Measurements from ENCODE around the gene PLIN3. TPM values are rescaled to one million over a fixed set of nuclear protein-coding genes. Genes with fewer than 3 reads are reported as not detected.
"Not testable (repeated sequence)": the region's sequence is repeated elsewhere in the genome, so short reads cannot be mapped to it uniquely, and the experiment has no call there.

PLIN3 gene
- total RNA-seq, 1 donor from 2014 or later = 93.8 TPM

DNA sequence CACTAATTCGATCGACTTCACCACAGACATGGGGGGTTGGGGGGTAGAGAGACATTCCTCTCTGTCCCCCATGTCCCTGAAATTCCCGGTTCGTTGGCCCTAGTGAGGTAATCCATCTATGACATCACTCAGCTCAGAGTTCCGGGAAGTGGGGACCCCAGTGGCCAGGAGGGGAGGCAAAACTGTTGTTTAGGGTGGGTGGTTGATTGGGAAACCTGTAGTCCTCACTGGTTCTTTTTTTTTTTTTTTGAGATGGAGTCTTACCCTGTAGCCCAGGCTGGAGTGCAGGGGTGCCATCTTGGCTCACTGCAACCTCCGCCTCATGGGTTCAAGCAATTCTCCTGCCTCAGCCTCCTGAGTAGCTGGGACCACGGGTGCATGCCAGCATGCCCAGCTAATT, 35.3 kb upstream of the PLIN3 start, which contains the start of gene ARRDC5:
Gene ARRDC5, minus strand, starts transcription at position 101 of the 400 bp plus-strand sequence. Its CDS starts 71 bp downstream, at position 30.
- H3K27ac ChIP-seq = no peak within 1 kb of the TSS
- no peak within 1 kb of the TSS for H3K4me3 ChIP-seq
- no peaks in the 10 kb centered on the region for H3K27me3 ChIP-seq
- TF ChIP-seq, protein P1, sequence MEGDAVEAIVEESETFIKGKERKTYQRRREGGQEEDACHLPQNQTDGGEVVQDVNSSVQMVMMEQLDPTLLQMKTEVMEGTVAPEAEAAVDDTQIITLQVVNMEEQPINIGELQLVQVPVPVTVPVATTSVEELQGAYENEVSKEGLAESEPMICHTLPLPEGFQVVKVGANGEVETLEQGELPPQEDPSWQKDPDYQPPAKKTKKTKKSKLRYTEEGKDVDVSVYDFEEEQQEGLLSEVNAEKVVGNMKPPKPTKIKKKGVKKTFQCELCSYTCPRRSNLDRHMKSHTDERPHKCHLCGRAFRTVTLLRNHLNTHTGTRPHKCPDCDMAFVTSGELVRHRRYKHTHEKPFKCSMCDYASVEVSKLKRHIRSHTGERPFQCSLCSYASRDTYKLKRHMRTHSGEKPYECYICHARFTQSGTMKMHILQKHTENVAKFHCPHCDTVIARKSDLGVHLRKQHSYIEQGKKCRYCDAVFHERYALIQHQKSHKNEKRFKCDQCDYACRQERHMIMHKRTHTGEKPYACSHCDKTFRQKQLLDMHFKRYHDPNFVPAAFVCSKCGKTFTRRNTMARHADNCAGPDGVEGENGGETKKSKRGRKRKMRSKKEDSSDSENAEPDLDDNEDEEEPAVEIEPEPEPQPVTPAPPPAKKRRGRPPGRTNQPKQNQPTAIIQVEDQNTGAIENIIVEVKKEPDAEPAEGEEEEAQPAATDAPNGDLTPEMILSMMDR (IDR thresholded peaks at IDR 0.05) = no peak
- TF ChIP-seq POLR2AphosphoS5 (IDR thresholded peaks at IDR 0.05; ENCODE audit: insufficient read depth in 1 of 2, low read depth in 1 of 2) (no peak), POLR2A (IDR thresholded peaks at IDR 0.05) (no peak)
- no peaks in the 10 kb centered on the region for H3K9me3 ChIP-seq
- intact Hi-C loops (cut with DNase I) = no loop called here
- no peaks in the 10 kb centered on the region for H3K36me3 ChIP-seq
- no peak for DNase-seq (ENCODE audit: extremely low spot score in 2 of 2)
- H3K4me1 ChIP-seq = no peaks in the 10 kb centered on the region

DNA sequence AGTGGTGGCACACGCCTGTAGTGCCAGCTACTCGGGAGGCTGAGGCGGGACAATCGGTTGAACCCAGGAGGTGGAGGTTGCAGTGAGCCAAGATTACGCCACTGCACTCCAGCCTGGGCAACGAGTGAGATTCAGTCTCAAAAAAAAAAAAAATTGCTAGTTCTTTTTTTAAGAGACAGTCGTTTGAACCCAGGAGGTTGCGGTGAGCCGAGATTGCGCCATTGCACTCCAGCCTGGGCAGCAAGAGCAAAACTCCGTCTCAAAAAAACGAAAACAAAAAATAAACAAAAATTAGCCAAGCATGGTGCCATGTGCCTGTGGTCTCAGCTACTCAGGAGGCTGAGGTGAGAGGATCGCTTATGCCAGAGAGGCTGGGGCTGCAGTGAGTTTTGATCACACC, 33.4 kb upstream of the PLIN3 start:
- H3K4me3 ChIP-seq, H3K9me3 ChIP-seq: not testable (repeated sequence)

DNA sequence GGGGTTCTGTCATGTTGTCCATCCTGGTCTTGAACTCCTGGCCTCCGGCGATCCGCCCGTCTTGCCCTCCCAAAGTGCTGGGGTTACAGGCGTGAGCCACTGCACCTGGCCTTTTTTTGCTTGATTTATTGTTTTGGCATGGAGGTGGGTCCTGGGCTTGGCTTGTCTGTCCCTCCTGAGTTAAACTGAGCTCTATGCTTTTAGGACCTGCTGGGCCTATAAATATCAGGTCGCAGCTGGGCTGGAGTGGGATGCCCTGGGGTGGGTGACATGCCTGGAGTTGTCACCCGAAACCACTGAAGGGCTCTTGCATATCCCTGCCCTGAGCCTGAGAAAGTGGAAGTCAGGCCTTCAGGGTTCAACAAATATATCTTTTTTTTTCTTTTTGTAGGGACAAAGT, 29.7 kb upstream of the PLIN3 start:
- no peak overlapping the region for H3K27ac ChIP-seq
- no peaks in the 10 kb centered on the region for H3K4me1 ChIP-seq
- H3K9me3 ChIP-seq = no peaks in the 10 kb centered on the region
- no peaks in the 10 kb centered on the region for H3K36me3 ChIP-seq
- no peak for DNase-seq (ENCODE audit: extremely low spot score in 2 of 2)
- H3K4me3 ChIP-seq = no peak overlapping the region
- H3K27me3 ChIP-seq = no peaks in the 10 kb centered on the region
- intact Hi-C loops (cut with DNase I) = no loop called here
- TF ChIP-seq POLR2AphosphoS5 (IDR thresholded peaks at IDR 0.05; ENCODE audit: insufficient read depth in 1 of 2, low read depth in 1 of 2) (no peak), POLR2A (IDR thresholded peaks at IDR 0.05) (no peak)
- TF ChIP-seq, protein P1 (IDR thresholded peaks at IDR 0.05) = no peak

More for the DNA sequence above, 33.4 kb upstream of the PLIN3 start:
- intact Hi-C loops (cut with DNase I); H3K27me3 ChIP-seq; H3K36me3 ChIP-seq; DNase-seq (ENCODE audit: extremely low spot score in 2 of 2); H3K4me1 ChIP-seq; H3K27ac ChIP-seq: not testable (repeated sequence)

DNA sequence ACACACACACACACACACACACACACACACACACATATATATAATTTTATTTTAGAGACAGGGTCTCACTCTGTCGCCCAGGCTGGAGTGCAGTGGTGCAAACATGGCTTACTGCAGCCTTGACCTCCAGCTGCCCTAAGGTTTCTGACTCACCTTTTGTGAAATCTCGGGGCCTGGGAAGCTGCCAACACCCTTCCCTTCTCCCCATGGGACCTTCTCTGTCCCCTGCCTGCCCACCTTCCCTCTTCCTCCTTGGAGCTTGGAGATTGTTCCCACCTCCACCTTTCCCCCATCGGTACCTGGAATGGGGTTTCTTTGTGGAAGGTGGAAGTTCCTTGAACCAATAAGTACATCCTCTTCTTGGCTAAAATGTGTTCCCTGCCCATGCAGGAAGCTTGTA, 28.9 kb upstream of the PLIN3 start:
- Histone ChIP-seq H3K27me3 (no peaks in the 10 kb centered on the region), H3K4me1 (no peaks in the 10 kb centered on the region), H3K9me3 (no peaks in the 10 kb centered on the region), H3K27ac (no peak overlapping the region), H3K4me3 (no peak overlapping the region), H3K36me3 (no peaks in the 10 kb centered on the region)
- intact Hi-C loops (cut with DNase I) = no loop called here
- TF ChIP-seq POLR2AphosphoS5 (IDR thresholded peaks at IDR 0.05; ENCODE audit: insufficient read depth in 1 of 2, low read depth in 1 of 2) (no peak), POLR2A (IDR thresholded peaks at IDR 0.05) (no peak)
- TF ChIP-seq, protein P1 (IDR thresholded peaks at IDR 0.05) = no peak
- no peak for DNase-seq (ENCODE audit: extremely low spot score in 2 of 2)

DNA sequence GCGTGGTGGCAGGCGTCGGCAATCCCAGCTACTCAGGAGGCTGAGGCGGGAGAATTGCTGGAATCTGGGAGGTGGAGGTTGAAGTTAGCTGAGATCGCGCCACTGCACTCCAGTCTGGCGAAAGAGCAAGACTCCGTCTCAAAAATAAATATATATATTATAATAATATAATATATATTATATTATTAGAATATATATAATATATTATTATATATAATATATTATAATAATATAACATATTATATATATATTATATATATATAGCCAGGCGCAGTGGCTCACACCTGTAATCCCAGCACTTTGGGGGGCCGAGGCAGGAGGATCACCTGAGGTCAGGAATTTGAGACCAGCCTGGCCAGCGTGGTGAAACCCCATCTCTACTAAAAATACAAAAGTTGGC, 25.5 kb upstream of the PLIN3 start:
- H3K27me3 ChIP-seq; DNase-seq (ENCODE audit: extremely low spot score in 2 of 2); H3K27ac ChIP-seq; H3K36me3 ChIP-seq; intact Hi-C loops (cut with DNase I); H3K4me3 ChIP-seq; H3K9me3 ChIP-seq; H3K4me1 ChIP-seq: not testable (repeated sequence)

DNA sequence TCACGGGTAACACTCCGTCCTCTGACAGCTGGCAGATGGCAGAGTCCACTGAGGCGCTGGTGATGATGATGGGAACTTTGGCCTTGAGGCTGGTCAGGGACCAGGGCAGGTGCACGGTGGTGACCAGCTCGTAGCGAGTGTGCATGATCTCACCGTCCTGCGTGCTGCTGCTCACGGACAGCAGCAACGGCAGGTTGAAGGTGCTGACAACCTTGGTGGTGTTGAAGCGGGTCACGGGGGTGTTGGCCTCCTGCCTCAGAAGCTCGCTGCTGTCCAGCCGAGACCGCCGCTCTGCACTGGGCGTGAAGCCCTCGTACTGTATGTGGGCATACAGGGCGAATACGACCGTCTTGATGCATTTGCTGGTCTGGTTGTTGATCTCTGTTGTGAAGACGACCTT, 23.6 kb upstream of the PLIN3 start:
- intact Hi-C loops (cut with DNase I) = no loop called here
- H3K27me3 ChIP-seq = no peaks in the 10 kb centered on the region
- H3K27ac ChIP-seq = no peak overlapping the region
- H3K4me1 ChIP-seq = no peaks in the 10 kb centered on the region
- H3K9me3 ChIP-seq = no peaks in the 10 kb centered on the region
- DNase-seq (ENCODE audit: extremely low spot score in 2 of 2) = no peak
- no peak overlapping the region for H3K4me3 ChIP-seq
- no peaks in the 10 kb centered on the region for H3K36me3 ChIP-seq
- TF ChIP-seq, protein P1 (IDR thresholded peaks at IDR 0.05) = no peak
- no peak for TF ChIP-seq POLR2AphosphoS5 (IDR thresholded peaks at IDR 0.05; ENCODE audit: insufficient read depth in 1 of 2, low read depth in 1 of 2)
- no peak for TF ChIP-seq POLR2A (IDR thresholded peaks at IDR 0.05)
